ENCODE measurements around the gene PRPF8. TPM values are rescaled to one million over a fixed set of nuclear protein-coding genes. Genes with fewer than 3 reads are reported as not detected.

Gene PRPF8
- 100 to 1,000 TPM in 1 of 3 donors, 10 to 100 TPM in 2; 57.0 to 198 (median 84.1) TPM for polyA plus RNA-seq

GRCh38 chr17:1684378-1685189 is at the start of gene PRPF8:
PRPF8 (minus strand) TSS chr17:1684867; CDS start chr17:1684571, 296 bp downstream.
- peak within 1 kb of the TSS; percentile 99 to 100 (median 100) for H3K4me3 Mint-ChIP-seq
- peaks cover 18 to 28% (median 23%) of the 10 kb centered on the region in 3 donors for H3K36me3 Mint-ChIP-seq
- peaks cover 41 to 51% of the 10 kb centered on the region in 2 donors for H3K4me1 Mint-ChIP-seq
- peak within 1 kb of the TSS; percentile 94 to 100 (median 99) for H3K27ac Mint-ChIP-seq
- H3K9me3 Mint-ChIP-seq: no peaks in the 10 kb centered on the region
- DNase-seq: peak; percentile 98 to 99 (median 98)
- peaks cover 2 to 13% (median 11%) of the 10 kb centered on the region in 3 donors for H3K27me3 Mint-ChIP-seq (ENCODE audit: low read depth in 3 of 3)

GRCh38 chr17:1733759-1734158 is 49.1 kb upstream of the PRPF8 start:
- Mint-ChIP-seq H3K9me3 (no peaks in the 10 kb centered on the region), H3K4me1 (peaks cover 8 to 12% of the 10 kb centered on the region in 2 donors), H3K27ac (no peak overlapping the region), H3K4me3 (no peak overlapping the region), H3K36me3 (peaks cover 4 to 15% (median 13%) of the 10 kb centered on the region in 3 donors), H3K27me3 (ENCODE audit: low read depth in 3 of 3) (peaks cover 0 to 1% (median 1%) of the 10 kb centered on the region in 3 donors)
- no peak for DNase-seq

- Mint-ChIP-seq H3K36me3 (peaks cover 4 to 15% (median 13%) of the 10 kb centered on the region in 3 donors), H3K4me3 (no peak overlapping the region), H3K9me3 (no peaks in the 10 kb centered on the region), H3K27me3 (ENCODE audit: low read depth in 3 of 3) (peaks cover 0 to 1% (median 1%) of the 10 kb centered on the region in 3 donors), H3K27ac (peak overlapping the region in 1 of 6 donors; percentile 70), H3K4me1 (peaks cover 14 to 17% of the 10 kb centered on the region in 2 donors)
- no peak for DNase-seq
These were observed 48.2 kb upstream of the PRPF8 start for GRCh38 chr17:1732833-1733321.

- DNase-seq: no peak
- peaks cover 14 to 17% of the 10 kb centered on the region in 2 donors for H3K4me1 Mint-ChIP-seq
- H3K4me3 Mint-ChIP-seq: no peak overlapping the region
- peaks cover 0 to 1% (median 1%) of the 10 kb centered on the region in 3 donors for H3K27me3 Mint-ChIP-seq (ENCODE audit: low read depth in 3 of 3)
- peaks cover 4 to 15% (median 13%) of the 10 kb centered on the region in 3 donors for H3K36me3 Mint-ChIP-seq
- H3K27ac Mint-ChIP-seq: no peak overlapping the region
- no peaks in the 10 kb centered on the region for H3K9me3 Mint-ChIP-seq
These were observed 47.7 kb upstream of the PRPF8 start for GRCh38 chr17:1732241-1732832.

GRCh38 chr17:1731194-1731506 is 46.5 kb upstream of the PRPF8 start:
- Mint-ChIP-seq H3K4me3 (no peak overlapping the region), H3K4me1 (peaks cover 15 to 17% of the 10 kb centered on the region in 2 donors), H3K27ac (no peak overlapping the region), H3K27me3 (ENCODE audit: low read depth in 3 of 3) (peaks cover 0 to 3% (median 1%) of the 10 kb centered on the region in 3 donors), H3K9me3 (no peaks in the 10 kb centered on the region), H3K36me3 (peaks cover 4 to 15% (median 10%) of the 10 kb centered on the region in 3 donors)
- no peak for DNase-seq

GRCh38 chr17:1730326-1731193 is 45.9 kb upstream of the PRPF8 start:
- H3K27me3 Mint-ChIP-seq (ENCODE audit: low read depth in 3 of 3): peaks cover 1 to 3% (median 2%) of the 10 kb centered on the region in 3 donors
- no peak overlapping the region for H3K27ac Mint-ChIP-seq
- no peak overlapping the region for H3K4me3 Mint-ChIP-seq
- no peak for DNase-seq
- H3K36me3 Mint-ChIP-seq: peaks cover 4 to 16% (median 10%) of the 10 kb centered on the region in 3 donors
- H3K9me3 Mint-ChIP-seq: no peaks in the 10 kb centered on the region
- H3K4me1 Mint-ChIP-seq: peaks cover 17 to 21% of the 10 kb centered on the region in 2 donors

- no peak for DNase-seq
- H3K9me3 Mint-ChIP-seq: no peaks in the 10 kb centered on the region
- peaks cover 4 to 18% (median 10%) of the 10 kb centered on the region in 3 donors for H3K36me3 Mint-ChIP-seq
- peaks cover 1 to 5% (median 3%) of the 10 kb centered on the region in 3 donors for H3K27me3 Mint-ChIP-seq (ENCODE audit: low read depth in 3 of 3)
- H3K4me1 Mint-ChIP-seq: peaks cover 22 to 24% of the 10 kb centered on the region in 2 donors
- no peak overlapping the region for H3K4me3 Mint-ChIP-seq
- H3K27ac Mint-ChIP-seq: peak overlapping the region in 2 of 6 donors; percentile 7 to 71
These were observed 45.3 kb upstream of the PRPF8 start for GRCh38 chr17:1729966-1730325.

- H3K4me3 Mint-ChIP-seq: no peak overlapping the region
- H3K4me1 Mint-ChIP-seq: peaks cover 32 to 35% of the 10 kb centered on the region in 2 donors
- peaks cover 3 to 14% (median 9%) of the 10 kb centered on the region in 3 donors for H3K27me3 Mint-ChIP-seq (ENCODE audit: low read depth in 3 of 3)
- peaks cover 4 to 11% (median 8%) of the 10 kb centered on the region in 3 donors for H3K36me3 Mint-ChIP-seq
- DNase-seq: no peak
- no peaks in the 10 kb centered on the region for H3K9me3 Mint-ChIP-seq
- peak overlapping the region in 1 of 6 donors; percentile 24 for H3K27ac Mint-ChIP-seq
These were observed 43.4 kb upstream of the PRPF8 start for GRCh38 chr17:1727876-1728630.

GRCh38 chr17:1727258-1727789 is 42.7 kb upstream of the PRPF8 start:
- H3K27me3 Mint-ChIP-seq (ENCODE audit: low read depth in 3 of 3): peaks cover 7 to 20% (median 10%) of the 10 kb centered on the region in 3 donors
- H3K27ac Mint-ChIP-seq: no peak overlapping the region
- peaks cover 4 to 10% (median 7%) of the 10 kb centered on the region in 3 donors for H3K36me3 Mint-ChIP-seq
- no peak overlapping the region for H3K4me3 Mint-ChIP-seq
- no peaks in the 10 kb centered on the region for H3K9me3 Mint-ChIP-seq
- DNase-seq: no peak
- peaks cover 39 to 42% of the 10 kb centered on the region in 2 donors for H3K4me1 Mint-ChIP-seq

- no peaks in the 10 kb centered on the region for H3K9me3 Mint-ChIP-seq
- peaks cover 39 to 44% of the 10 kb centered on the region in 2 donors for H3K4me1 Mint-ChIP-seq
- H3K27ac Mint-ChIP-seq: no peak overlapping the region
- no peak for DNase-seq
- H3K27me3 Mint-ChIP-seq (ENCODE audit: low read depth in 3 of 3): peaks cover 7 to 20% (median 10%) of the 10 kb centered on the region in 3 donors
- peak overlapping the region in 1 of 5 donors; percentile 13 for H3K4me3 Mint-ChIP-seq
- H3K36me3 Mint-ChIP-seq: peaks cover 4 to 10% (median 7%) of the 10 kb centered on the region in 3 donors
These were observed 42.1 kb upstream of the PRPF8 start for GRCh38 chr17:1726626-1727257.

GRCh38 chr17:1725642-1726511 is 41.2 kb upstream of the PRPF8 start:
- no peak for DNase-seq
- Mint-ChIP-seq H3K4me3 (peak overlapping the region; percentile 67 to 83 (median 78)), H3K4me1 (peaks cover 41 to 46% of the 10 kb centered on the region in 2 donors), H3K36me3 (peaks cover 4 to 10% (median 7%) of the 10 kb centered on the region in 3 donors), H3K9me3 (no peaks in the 10 kb centered on the region), H3K27ac (peak overlapping the region in 4 of 6 donors; percentile 49 to 91 (median 65)), H3K27me3 (ENCODE audit: low read depth in 3 of 3) (peaks cover 7 to 20% (median 10%) of the 10 kb centered on the region in 3 donors)

Measured in immature natural killer cell (primary cell).